HG03039 (cell line): Measurements from ENCODE around the gene GPX3.

Experiments used
- ATAC-seq: cut with Tn5 transposase; IDR thresholded peaks from one replicate; pipeline ENCODE4 v1.9.1; 2021; ENCODE audit warnings: mild to moderate bottlenecking, moderate library complexity; ENCODE audit not compliant: unreplicated experiment

The GPX3 gene

DNA sequence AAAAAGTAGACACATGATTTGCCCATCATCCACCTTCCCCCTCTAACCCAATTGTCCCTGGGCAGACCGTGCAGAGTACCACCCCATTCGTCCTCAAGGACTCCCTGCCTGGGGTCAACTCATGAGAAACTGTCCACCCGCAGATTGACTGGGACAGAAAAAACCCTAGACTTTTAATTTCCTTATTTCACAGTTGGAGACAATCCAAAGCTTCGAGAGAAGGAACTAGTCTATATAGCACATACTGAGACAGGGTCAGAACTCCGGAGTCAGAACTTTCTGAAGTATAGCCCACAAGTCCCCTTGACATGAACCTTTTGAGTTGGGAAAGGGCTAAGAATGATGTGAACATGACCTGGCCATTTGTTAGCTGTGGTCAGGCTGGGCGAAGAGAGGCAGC, 7.5 kb upstream of the GPX3 start:
- no peak for ATAC-seq

DNA sequence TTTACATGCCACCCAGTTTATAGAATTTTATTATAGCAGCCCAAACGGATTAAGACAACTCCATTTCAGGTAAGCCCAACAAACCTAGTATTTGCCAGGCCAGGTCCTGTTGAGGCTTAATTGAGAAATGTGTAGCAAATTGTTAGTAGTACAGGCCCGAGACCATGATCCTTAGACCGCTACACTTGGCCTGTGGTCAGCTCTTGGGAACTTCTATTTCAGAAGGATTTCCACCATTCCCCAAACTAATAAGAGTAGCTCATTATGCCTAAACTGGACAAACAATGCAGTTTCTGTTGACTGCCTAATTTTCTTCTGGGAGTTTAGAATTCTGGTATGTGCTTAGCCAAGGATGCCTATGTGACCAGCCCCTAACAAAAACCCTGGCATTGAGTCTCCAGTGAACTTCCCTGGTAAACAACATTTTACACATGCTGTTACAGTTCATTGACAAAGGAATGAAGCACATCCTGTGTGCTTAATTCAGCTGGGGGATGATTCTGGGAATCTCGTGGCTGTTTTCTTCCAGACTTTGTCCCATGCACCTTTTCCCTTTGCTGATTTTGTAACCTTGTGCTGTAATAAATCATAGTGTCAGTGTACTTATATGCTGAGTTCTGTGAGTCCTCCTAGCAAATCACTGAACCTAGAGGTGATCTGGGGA, 5.6 kb upstream of the GPX3 start:
- ATAC-seq: no peak

DNA sequence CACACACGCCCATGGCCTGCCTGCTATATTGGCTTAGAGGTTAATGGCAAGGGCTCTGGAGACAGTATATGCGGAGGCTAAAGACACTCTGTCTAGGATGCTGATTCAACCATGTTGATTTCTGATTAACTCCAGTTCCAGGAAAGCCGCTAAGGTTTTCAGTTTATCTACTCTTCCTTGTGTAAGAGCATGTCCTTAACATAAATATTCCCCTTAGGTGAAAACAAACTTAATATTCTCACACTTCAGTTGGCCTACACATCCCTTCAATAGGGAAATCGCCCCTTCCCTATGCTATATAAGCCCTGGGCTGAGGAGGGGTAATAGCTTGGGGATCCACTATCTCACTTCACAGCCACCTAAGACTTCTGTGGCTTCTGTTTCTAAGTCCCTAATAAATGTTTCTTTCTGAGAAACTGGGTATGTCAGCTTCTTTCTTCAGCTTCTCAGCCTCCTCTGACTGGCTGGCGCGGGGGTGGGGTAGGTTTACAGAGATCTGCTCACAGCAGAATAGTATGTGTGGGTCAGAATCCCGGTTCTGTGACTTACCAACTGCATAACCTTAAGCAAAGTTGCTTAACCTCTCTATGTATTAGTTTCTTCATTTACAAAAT, 4.3 kb upstream of the GPX3 start:
- ATAC-seq: no peak

DNA sequence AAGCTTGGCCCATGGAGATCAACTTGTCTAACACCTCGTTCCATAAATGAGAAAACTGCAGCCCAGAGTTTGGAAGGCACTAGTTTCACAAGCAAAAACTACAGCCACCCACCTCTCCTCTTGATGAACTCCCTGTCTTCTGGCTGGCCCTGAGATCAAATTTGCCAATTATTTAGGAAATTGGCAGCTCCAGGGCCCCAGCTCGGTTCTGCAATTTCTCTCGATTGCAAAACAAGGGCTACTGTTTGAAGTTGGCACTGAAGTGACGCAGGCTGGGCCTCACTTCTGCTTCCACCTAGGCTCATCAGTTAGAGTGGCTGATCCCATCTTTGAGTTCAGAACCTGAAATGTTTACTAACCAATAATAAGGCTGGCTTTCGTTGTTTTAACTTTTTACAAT, 3.7 kb upstream of the GPX3 start:
- no peak for ATAC-seq

DNA sequence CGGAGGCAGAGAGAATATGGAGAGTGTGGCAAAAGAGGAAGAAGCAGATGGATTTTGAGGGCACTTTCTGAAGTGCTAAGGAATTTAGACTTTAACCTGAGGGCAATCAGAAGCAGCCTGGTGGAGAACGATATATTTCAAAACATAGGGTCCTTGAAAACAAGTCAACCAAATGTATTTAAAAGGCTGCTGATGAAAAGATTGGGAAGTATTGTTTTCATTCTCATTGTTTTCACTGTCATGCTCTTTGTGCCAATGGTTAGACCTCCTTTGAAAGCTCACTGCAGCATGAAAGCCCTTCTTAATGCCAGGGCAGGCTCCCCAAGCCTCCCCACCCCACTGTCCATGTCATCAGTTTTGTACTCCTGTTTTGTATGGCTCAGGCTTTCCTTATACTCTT, 2.5 kb upstream of the GPX3 start:
- no peak for ATAC-seq

DNA sequence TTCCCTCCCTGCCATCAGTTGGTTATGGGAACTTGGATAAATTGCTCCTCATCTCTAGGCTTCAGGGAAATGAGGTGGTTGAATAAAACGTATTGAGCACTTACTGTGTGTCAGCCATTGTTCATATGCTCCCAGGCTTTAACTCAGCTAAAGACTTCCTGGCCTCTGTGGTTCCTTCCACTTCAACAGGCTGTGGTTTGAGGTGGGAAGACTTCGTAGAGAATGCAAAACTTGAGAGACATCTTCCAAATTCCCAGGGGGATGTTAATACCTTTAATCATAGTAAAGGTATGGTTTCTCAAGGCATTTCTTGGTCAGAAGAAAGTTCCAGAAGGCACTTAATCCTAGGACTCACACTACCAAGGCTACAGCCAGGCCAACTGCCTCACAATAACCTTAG, 1.5 kb upstream of the GPX3 start:
- ATAC-seq: no peak

DNA sequence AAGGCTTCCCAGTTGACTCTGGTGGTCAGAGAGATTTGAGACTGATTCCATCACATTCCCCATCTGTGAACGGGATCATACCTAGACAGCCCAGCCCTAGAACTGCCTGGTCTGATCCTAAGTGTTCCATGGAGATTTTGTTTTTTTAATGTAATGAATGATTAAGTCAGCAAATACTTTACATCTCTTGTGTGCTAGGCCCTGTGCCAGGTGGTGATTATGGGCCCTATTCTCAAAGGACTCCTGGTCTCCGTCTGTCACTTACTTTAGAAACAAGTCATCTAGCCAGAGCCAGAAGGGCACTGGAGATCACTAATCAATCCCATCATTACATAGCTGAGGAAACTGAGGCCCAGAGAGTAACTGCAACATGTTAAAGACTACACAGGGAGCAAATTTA, 1.1 kb upstream of the GPX3 start:
- ATAC-seq: no peak

DNA sequence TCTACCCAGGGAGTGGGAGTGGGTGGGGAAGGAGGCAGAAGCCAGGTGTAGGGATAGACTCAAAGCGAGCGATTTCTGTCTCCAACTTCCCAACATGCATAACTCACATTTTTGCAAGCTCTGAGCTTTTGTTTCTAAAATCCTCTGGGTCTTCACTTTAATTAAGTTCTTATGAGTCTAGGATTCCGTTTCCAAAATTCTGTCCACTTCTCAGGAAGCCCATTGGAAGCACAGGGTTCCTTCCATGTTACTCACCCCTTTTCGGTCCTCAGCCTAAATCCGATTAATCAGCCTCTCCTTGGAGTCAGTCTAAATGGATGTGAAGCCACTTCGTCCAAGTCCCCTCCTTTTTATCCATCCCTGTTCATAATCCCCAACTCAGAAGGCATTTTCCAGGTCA, 1.4 kb downstream of the GPX3 start:
- ATAC-seq: no peak

DNA sequence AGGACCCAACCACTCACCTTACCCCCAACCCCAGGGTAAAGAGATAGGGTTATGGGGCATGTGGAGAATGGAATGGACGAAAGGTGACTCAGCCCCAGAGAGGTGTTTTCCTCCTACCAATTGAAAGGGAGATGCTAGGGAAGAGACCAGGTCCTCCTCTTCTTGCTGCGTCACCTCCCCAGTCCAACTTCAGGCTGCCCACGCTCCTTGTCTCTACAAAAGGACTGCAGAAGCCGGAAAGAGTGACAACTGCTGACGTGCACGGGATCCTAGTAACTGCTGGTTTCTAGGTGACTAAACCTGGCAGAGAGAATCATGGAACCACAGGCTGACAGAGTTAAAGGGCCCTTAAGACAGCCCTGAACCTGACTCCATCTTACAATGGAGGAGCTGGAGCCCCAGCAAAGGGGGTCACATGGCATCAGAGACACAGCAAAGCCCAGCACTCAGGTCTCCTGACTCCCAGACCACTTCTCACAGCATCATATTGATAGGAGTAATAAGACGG, 2.2 kb downstream of the GPX3 start:
- no peak for ATAC-seq

DNA sequence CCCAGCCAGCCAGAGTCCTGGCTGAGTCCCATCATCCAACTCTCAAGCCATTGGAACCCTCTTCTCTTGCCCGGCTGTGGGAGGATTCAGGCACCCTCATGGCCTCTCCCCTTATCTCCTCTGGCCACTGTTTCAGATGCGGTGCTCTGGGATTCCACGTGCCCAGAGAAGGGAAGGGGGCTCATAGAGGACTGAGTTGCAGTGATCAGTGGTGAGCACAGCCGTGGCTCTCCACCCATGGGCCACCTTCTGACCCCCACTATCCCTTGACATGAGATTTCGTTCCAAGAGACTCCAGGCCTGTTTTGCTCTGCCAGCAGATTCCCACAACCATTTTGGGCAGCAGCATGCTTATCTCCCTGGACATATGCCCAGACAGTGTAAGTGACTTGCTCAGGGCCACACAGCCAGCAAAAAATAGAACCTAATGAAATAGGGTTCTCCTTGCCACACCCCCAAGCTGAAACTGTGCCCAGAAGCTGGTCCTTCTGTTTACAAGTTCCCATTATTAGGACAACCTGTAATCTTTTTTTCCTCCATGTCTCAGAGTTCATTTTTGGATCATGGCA, 2.7 kb downstream of the GPX3 start:
- ATAC-seq: no peak

DNA sequence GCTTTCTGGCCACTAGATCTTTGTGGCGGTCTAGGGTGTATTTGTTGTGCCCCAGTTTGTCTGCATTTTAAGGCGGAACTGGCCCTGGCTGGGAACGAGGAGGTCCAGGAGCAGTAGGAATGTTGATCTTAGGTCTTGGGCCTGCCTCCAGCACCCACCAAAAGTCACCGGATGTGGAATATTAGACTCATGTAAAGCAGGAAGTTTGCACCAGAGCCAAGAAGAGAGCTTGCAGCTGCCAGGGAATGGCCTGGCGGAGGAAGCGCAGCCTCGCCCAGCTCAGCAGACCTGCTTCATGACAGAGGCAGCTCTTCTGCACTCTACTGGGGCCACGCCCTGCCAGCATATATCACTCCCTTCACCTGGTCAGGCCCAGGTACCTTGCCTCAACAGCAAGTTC, 3.3 kb downstream of the GPX3 start:
- ATAC-seq: no peak

DNA sequence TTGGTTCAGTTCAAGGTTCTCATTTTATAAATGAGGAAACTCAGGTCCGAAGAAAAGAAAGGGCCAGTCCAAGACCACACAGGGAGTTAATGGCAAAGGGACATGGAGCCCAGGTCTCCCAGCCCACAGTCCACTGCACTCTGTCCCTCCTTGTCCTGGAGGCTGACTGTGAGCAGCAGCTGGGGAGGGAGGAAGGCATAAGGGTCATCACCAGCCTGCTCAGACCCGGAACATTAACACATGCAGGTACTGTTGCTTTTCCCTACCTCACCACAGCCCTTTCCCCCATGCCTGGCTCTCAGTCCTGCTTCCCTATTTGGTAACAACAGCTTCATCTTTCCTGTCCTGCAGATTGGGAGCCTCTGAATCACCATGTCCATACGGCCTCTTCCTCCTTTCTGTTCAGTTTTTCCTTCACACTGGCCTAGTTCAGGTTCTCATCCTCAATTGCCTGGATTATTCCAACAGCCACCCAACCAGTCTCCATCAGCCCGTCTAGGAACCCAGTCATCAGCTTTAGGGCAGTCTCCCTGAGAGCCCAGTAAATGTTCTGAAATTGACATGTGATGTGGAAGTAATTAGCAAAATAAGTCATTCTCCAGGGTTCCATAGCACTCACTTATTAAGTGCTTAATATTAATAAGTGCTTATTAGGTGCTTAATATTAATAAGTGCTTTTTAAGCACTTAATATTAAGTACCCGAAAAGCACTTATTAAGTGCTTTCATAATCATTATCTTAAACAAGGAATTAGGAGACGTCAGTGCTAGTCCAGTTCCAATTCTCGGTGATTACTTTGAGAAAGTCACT, 4.3 kb downstream of the GPX3 start:
- ATAC-seq: no peak

DNA sequence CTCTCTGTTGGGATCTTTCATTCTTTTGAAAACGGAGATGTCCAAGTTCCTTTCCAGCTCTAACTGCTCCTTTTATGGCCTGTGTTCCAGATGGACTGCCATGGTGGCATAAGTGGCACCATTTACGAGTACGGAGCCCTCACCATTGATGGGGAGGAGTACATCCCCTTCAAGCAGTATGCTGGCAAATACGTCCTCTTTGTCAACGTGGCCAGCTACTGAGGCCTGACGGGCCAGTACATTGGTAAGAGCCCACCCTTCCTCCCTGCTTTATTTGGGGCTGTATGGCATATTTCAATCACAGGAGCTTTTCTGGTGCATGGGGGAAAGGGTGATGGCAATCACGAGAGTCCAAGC, 4.8 kb downstream of the GPX3 start:
- no peak for ATAC-seq

DNA sequence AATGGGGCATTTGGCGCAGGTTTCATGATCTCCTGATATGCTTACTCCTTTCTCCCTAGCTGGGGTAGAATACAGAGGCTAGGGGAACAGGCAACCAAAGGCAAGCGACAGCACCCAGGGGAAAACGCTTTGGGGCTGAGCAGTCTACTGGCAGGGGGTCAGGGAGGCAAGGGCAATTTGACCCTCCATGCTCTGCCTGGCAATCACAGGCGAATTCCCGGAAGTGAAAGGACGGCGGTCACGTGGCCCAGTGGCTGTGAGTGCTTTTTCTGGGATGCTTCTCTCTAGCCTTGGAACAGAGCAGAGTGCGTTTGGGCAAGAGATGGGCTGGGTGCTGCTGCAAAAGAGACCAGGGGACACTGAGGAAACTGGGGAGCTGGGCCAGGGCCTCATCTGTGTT, 5.7 kb downstream of the GPX3 start:
- no peak for ATAC-seq

DNA sequence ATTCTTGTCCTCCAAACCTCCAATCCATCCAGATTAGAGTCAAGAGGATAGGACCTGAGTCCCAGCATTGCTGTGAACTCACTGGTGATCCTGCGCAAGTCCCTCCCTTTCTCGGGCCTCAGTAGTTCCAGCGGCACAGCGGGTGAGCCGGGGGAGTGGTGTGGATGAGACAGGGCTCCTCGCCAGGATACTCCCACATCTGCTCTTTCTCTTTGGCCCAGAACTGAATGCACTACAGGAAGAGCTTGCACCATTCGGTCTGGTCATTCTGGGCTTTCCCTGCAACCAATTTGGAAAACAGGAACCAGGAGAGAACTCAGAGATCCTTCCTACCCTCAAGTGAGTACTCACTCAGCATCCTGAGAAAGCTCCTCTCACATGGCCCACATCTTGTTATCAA, 6.3 kb downstream of the GPX3 start:
- no peak for ATAC-seq

DNA sequence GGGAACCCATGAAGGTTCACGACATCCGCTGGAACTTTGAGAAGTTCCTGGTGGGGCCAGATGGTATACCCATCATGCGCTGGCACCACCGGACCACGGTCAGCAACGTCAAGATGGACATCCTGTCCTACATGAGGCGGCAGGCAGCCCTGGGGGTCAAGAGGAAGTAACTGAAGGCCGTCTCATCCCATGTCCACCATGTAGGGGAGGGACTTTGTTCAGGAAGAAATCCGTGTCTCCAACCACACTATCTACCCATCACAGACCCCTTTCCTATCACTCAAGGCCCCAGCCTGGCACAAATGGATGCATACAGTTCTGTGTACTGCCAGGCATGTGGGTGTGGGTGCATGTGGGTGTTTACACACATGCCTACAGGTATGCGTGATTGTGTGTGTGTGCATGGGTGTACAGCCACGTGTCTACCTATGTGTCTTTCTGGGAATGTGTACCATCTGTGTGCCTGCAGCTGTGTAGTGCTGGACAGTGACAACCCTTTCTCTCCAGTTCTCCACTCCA, 7.6 kb downstream of the GPX3 start:
- no peak for ATAC-seq

DNA sequence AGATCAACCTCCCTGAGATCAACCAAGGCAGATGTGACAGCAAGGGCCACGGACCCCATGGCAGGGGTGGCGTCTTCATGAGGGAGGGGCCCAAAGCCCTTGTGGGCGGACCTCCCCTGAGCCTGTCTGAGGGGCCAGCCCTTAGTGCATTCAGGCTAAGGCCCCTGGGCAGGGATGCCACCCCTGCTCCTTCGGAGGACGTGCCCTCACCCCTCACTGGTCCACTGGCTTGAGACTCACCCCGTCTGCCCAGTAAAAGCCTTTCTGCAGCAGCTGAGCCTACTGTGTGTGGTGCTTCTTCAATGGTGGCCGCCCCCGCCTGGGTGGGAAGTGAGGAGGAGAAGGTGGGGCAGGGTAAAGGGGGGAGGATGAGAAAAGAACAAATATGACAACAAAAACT, 8.3 kb downstream of the GPX3 start:
- no peak for ATAC-seq

DNA sequence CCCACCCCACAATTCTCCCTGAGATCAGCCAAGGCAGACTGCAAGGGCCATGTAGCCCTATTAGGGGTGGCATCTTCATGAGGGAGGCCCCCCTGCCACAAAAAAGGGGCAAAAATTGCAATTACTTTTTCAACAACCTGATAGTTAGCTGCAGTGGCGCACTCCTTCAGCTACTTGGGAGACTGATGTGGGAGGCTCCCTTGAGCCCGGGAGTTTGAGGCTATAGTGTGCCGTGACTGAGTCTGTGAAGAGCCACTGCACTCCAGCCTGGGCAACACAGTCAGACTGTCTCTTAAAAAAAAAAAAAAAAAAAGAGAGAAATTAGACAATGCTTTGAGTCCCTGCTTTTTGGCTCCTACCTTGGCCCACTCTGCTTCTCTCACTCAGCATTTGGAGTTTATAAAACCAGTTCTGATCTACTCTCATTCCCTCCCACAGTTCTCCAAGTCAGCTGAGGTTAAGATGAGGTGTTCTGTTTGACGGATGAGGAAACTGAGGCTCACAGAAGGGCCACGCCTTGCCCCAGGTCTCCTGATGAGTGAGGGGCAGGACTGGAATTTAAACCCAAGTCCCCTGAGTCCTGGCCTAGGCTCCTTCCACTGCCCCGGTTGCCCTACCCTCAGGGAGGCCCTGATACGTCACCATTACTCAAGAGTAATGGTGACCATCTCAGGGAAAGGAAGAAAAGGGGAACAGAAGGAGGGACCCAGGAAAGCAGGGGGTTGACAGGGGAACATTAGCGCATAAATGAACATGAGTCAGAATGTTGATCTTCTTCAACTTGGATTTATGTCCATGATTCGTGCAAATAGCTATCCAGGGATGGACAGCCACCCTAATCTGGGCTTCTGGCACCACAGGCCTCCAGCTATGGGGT, 9.0 kb downstream of the GPX3 start:
- ATAC-seq: no peak

DNA sequence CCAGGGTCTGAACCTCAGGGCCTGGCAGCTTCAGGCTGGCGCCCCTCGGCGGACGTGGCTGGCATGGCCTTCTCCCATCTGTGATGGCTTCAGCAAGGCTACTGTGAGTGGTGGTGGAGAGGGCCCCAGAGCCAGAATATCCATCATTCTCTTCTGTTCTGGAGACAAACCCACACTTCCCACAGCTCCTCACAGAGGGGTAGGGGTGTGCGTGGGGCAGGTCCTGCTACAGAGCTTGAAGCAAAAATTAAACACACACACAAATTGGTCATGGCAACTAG, 9.6 kb downstream of the GPX3 start:
- ATAC-seq: no peak

DNA sequence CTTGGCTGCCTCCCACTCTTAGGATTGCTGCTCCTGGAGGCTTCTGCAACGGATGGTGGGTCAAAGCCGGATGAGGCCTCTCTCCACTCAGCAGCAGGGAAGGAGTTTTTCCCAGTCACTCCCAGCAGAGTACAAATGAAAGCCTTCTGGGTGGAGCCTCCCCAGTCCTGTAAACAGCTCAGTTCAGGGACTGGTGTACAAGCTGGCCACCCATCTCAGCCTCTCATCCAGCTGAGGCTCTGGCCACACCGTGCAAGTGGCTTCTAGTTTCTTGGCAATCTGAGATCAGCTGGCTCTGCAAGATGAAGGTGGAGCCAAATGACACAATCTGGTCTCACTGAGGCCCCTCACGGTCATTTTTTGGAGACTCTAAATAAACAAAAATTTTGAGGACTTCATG, 10.0 kb downstream of the GPX3 start:
- ATAC-seq: no peak

DNA sequence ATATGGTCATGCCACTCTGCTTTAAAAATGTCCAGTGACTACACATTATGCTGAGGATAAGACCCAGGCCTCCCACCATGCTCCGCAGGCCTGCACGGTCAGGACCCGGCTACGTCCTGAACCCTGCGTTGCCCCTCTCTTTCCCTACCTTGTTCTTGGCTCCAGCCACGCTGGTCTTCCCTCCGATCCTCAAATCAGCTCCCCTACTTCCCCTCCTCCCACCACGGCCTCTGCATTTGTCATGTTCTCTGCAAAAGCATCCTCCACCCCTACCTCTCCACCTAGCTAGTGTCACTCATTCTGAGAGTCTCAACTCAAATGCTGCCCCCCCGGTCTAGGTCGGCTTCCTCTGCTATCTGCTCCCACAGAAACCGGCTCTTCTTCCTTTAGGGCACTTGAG, 11.2 kb downstream of the GPX3 start:
- ATAC-seq: no peak
